ENCODE results near the gene NR2E1. TPM values are rescaled to one million over a fixed set of nuclear protein-coding genes. Genes with fewer than 3 reads are reported as not detected.

Gene NR2E1
- total and polyA plus RNA-seq, 2 of the 4 experiments (the other 2 are of a cell fraction), result not detected

DNA sequence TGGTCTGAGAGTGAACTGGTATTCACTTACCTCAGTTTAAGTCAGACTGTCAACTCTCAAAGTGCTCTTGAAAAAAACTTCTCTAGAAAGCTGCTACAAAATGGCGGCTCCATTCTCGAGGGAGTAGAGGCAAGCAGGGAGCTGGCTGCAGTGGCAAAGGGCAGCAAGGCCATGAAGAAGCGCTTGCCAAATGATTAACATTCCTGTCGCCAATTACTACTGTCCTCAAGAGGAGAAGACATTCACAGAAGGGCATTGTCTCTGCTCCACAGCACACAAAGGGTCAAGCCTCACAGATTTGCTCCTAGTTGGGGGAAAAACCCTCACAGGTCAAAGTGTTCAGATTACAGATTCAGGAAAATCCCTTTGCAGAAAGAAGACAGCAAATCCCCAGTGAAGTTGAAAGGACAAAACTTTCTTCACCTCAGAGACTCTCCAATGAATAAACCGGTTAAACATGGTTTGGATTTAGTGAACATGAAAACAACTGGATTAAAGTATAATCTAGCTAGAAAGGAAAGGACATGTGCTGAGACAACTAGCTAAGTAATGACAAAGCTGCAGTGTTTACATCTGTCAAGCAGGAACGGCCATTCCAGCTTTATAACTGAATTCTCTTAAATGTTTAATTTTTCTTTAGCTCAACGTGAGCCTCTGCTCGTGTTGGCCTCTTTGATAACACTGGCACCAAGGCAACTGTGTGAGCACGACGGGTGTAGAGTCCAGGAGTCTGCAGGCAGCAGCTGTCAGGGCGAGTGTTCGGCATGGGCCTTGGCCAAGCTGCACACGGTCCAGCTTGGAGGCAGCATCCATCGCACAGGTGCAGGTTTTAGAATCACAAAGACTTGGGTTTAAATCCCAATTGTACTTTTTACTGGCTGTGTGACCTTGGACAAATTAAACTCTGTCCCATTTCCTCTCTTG lies 37.6 kb downstream of the NR2E1 start:
- H2BK5ac ChIP-seq (ENCODE audit: low read depth, low read length, poor library complexity, severe bottlenecking), result no peak overlapping the region
- no peak overlapping the region for H3K23ac ChIP-seq (ENCODE audit: low read depth, low read length)
- no peak overlapping the region for H3K56ac ChIP-seq (ENCODE audit: extremely low read depth, insufficient read depth, low read length)
- no peak overlapping the region for H4K5ac ChIP-seq (ENCODE audit: low read depth, low read length)
- no peak overlapping the region for H3K18ac ChIP-seq (ENCODE audit: low read depth, low read length)
- no peaks in the 10 kb centered on the region for H3K9me1 ChIP-seq (ENCODE audit: insufficient read depth, low read length)
- no peak overlapping the region for H2BK20ac ChIP-seq (ENCODE audit: low read depth, low read length)
- no peak overlapping the region for H2AFZ ChIP-seq (replicated peaks; ENCODE audit: low read length, poor library complexity)
- no peak overlapping the region for H2AK5ac ChIP-seq (ENCODE audit: low read depth, low read length)
- H3K27me3 ChIP-seq (ENCODE audit: control insufficient read depth, insufficient read depth, low read length), result no peaks in the 10 kb centered on the region
- H3K4me2 ChIP-seq (ENCODE audit: low read depth, low read length), result no peak overlapping the region
- no peak overlapping the region for H3K14ac ChIP-seq (replicated peaks; ENCODE audit: low read depth, low read length)
- ChIA-PET CTCF (interaction anchor here (0.6 kb wide), 1 partner anchor 45 kb away, joined by 4 read pairs; no protein-coding TSS in a partner anchor), POLR2A (ENCODE audit: unreplicated experiment) (no interaction called here)
- dilution Hi-C loops (cut with HindIII; ENCODE audit: low sequenced_read_pairs, unreplicated experiment), result no loop called here
- no peaks in the 10 kb centered on the region for H3K79me1 ChIP-seq (ENCODE audit: low read depth in 1 of 2, low read length in 2 of 2)
- DNase-seq (no peak), ATAC-seq (ENCODE audit: low read depth) (no peak)
- no peak overlapping the region for H3K4me3 ChIP-seq (ENCODE audit: insufficient read depth, low read depth, low read length)
- H3K9ac ChIP-seq (ENCODE audit: low read depth, low read length), result no peak overlapping the region
- no peak overlapping the region for H2BK15ac ChIP-seq (ENCODE audit: low read depth, low read length)
- intact Hi-C loops (cut with micrococcal nuclease), result no loop called here
- H2AK9ac ChIP-seq (replicated peaks; ENCODE audit: low read depth, low read length, poor library complexity), result no peak overlapping the region
- H3K4ac ChIP-seq (ENCODE audit: low read depth, low read length), result no peak overlapping the region
- H4K91ac ChIP-seq (ENCODE audit: insufficient read depth, low read depth, low read length), result no peak overlapping the region
- in situ Hi-C loops (cut with MboI; ENCODE audit: low sequenced_read_pairs), result no loop called here
- H4K20me1 ChIP-seq (ENCODE audit: insufficient read depth, low read length), result no peaks in the 10 kb centered on the region
- no peaks in the 10 kb centered on the region for H3K9me3 ChIP-seq (ENCODE audit: control insufficient read depth, insufficient read depth, low read length)
- peaks cover 3% of the 10 kb centered on the region for H3K36me3 ChIP-seq (ENCODE audit: control insufficient read depth, insufficient read depth, low read length)
- no peak overlapping the region for H4K8ac ChIP-seq (ENCODE audit: low read depth in 2 of 2, low read length in 2 of 2)
- BruUV-seq (replicated peaks), result no TSS peak
- H3K27ac ChIP-seq (ENCODE audit: insufficient read depth, low read length), result no peak overlapping the region
- H2BK120ac ChIP-seq (ENCODE audit: low read depth, low read length), result no peak overlapping the region
- 69% methylated on average over 7 of the region's 14 CpGs; no CpG with 5 or more reads in 1 of the 2 experiments for WGBS, 2 experiments (ENCODE audit: extremely low coverage in 2 of 2, insufficient read length in 1 of 2)
- no peaks in the 10 kb centered on the region for H3K4me1 ChIP-seq (ENCODE audit: control insufficient read depth, insufficient read depth, low read length)
- TF ChIP-seq BHLHE40 (IDR thresholded peaks at IDR 0.05; ENCODE audit: low read depth, low read length) (no peak), CHD1 (IDR thresholded peaks at IDR 0.05; ENCODE audit: low read depth, low read length) (no peak), MAFK (IDR thresholded peaks at IDR 0.05; ENCODE audit: low read depth, low read length) (no peak), POLR2A (IDR thresholded peaks at IDR 0.05; ENCODE audit: low read depth, low read length) (no peak), CEBPB (IDR thresholded peaks at IDR 0.05; ENCODE audit: low read depth, low read length) (no peak), SMC3 (IDR thresholded peaks at IDR 0.05; ENCODE audit: low read depth, low read length) (no peak), MXI1 (IDR thresholded peaks at IDR 0.05; ENCODE audit: borderline replicate concordance, low read depth, low read length) (no peak), FOS (IDR thresholded peaks at IDR 0.05; ENCODE audit: low read depth, low read length) (no peak), RFX5 (IDR thresholded peaks at IDR 0.05; ENCODE audit: low read depth, low read length) (no peak), NFE2L2 (IDR thresholded peaks at IDR 0.05; ENCODE audit: low read depth, low read length) (no peak), MAZ (IDR thresholded peaks at IDR 0.05; ENCODE audit: borderline replicate concordance, low read depth, low read length) (no peak), RAD21 (IDR thresholded peaks at IDR 0.05; ENCODE audit: low read length) (no peak)
- TF ChIP-seq, protein P1, sequence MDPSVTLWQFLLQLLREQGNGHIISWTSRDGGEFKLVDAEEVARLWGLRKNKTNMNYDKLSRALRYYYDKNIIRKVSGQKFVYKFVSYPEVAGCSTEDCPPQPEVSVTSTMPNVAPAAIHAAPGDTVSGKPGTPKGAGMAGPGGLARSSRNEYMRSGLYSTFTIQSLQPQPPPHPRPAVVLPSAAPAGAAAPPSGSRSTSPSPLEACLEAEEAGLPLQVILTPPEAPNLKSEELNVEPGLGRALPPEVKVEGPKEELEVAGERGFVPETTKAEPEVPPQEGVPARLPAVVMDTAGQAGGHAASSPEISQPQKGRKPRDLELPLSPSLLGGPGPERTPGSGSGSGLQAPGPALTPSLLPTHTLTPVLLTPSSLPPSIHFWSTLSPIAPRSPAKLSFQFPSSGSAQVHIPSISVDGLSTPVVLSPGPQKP (IDR thresholded peaks at IDR 0.05; ENCODE audit: borderline replicate concordance, low read depth, low read length), result no peak
- TF ChIP-seq, protein P2, sequence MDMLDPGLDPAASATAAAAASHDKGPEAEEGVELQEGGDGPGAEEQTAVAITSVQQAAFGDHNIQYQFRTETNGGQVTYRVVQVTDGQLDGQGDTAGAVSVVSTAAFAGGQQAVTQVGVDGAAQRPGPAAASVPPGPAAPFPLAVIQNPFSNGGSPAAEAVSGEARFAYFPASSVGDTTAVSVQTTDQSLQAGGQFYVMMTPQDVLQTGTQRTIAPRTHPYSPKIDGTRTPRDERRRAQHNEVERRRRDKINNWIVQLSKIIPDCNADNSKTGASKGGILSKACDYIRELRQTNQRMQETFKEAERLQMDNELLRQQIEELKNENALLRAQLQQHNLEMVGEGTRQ (IDR thresholded peaks at IDR 0.05; ENCODE audit: low read depth, low read length), result no peak
- TF ChIP-seq, protein P3, sequence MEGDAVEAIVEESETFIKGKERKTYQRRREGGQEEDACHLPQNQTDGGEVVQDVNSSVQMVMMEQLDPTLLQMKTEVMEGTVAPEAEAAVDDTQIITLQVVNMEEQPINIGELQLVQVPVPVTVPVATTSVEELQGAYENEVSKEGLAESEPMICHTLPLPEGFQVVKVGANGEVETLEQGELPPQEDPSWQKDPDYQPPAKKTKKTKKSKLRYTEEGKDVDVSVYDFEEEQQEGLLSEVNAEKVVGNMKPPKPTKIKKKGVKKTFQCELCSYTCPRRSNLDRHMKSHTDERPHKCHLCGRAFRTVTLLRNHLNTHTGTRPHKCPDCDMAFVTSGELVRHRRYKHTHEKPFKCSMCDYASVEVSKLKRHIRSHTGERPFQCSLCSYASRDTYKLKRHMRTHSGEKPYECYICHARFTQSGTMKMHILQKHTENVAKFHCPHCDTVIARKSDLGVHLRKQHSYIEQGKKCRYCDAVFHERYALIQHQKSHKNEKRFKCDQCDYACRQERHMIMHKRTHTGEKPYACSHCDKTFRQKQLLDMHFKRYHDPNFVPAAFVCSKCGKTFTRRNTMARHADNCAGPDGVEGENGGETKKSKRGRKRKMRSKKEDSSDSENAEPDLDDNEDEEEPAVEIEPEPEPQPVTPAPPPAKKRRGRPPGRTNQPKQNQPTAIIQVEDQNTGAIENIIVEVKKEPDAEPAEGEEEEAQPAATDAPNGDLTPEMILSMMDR (conservative IDR thresholded peaks at IDR 0.05; ENCODE audit: low read depth, low read length), result no peak

Data from IMR-90 (cell line).